OCI-LY3 (cell line): ENCODE data around the gene PROM1.

Experiments used
- EZH2phosphoT487 ChIP-seq: fragments of 200-600 bp; shearing (Covaris generic); IDR thresholded peaks from 2 replicates; pipeline ENCODE4 v1.6.1; 2018; ENCODE audit warnings: antibody characterized with exemption, mixed run types, low read depth
- TF ChIP-seq, protein P1 (sequence below): fragments of 200-600, 300-600 bp; sonication (generic); IDR thresholded peaks from 2 replicates; pipeline ENCODE4 v1.5.1; 2014; ENCODE audit warnings: antibody characterized with exemption, low read length, low read depth

DNA sequence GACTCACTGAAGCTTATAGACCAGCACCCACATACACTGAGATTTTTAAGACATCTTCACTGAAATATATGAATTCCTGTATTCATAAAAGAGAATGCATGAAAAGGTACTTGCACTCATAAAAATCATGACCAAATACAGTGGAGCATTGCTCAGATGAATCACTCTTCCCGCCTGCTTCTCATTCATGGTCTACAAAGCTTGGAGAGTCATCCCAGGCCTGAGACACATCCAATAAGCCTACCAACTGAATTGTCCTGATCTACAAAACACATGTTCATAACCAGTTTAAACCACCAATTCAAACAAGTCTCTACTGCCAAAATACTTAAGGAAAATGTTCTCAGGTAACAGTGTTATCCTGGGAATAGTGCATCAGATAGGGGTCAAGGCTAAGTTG lies 38.1 kb downstream of the PROM1 start:
- TF ChIP-seq, protein P1, sequence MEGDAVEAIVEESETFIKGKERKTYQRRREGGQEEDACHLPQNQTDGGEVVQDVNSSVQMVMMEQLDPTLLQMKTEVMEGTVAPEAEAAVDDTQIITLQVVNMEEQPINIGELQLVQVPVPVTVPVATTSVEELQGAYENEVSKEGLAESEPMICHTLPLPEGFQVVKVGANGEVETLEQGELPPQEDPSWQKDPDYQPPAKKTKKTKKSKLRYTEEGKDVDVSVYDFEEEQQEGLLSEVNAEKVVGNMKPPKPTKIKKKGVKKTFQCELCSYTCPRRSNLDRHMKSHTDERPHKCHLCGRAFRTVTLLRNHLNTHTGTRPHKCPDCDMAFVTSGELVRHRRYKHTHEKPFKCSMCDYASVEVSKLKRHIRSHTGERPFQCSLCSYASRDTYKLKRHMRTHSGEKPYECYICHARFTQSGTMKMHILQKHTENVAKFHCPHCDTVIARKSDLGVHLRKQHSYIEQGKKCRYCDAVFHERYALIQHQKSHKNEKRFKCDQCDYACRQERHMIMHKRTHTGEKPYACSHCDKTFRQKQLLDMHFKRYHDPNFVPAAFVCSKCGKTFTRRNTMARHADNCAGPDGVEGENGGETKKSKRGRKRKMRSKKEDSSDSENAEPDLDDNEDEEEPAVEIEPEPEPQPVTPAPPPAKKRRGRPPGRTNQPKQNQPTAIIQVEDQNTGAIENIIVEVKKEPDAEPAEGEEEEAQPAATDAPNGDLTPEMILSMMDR = no peak
- no peak for TF ChIP-seq EZH2phosphoT487
